ENCODE measurements around the gene TBCD. TPM values are rescaled to one million over a fixed set of nuclear protein-coding genes. Genes with fewer than 3 reads are reported as not detected.

TBCD gene
- total RNA-seq, 2 donors from 2014 or later: 64.0 to 123 TPM

- H3K36me3 ChIP-seq: peaks cover 0 to 7% of the 10 kb centered on the region in 2 donors
- H3K27me3 ChIP-seq (replicated peaks; ENCODE audit: insufficient read depth): no peaks in the 10 kb centered on the region
- intact Hi-C loops (cut with DNase I): no loop called here
- TF ChIP-seq CTCF (IDR thresholded peaks at IDR 0.05) (no peak), POLR2A (IDR thresholded peaks at IDR 0.05) (no peak), POLR2AphosphoS5 (IDR thresholded peaks at IDR 0.05) (no peak)
- peaks cover 4% of the 10 kb centered on the region for H3K4me1 ChIP-seq (replicated peaks)
- H3K9me3 ChIP-seq: no peaks in the 10 kb centered on the region
- no peak overlapping the region for H3K27ac ChIP-seq
- WGBS: 89% methylated on average over 11 of the region's 11 CpGs
- H3K4me3 ChIP-seq: no peak overlapping the region
- no peak for DNase-seq (ENCODE audit: low spot score)
These were observed 117.7 kb downstream of the TBCD start for GRCh38 chr17:82869536-82869935.

DNA sequence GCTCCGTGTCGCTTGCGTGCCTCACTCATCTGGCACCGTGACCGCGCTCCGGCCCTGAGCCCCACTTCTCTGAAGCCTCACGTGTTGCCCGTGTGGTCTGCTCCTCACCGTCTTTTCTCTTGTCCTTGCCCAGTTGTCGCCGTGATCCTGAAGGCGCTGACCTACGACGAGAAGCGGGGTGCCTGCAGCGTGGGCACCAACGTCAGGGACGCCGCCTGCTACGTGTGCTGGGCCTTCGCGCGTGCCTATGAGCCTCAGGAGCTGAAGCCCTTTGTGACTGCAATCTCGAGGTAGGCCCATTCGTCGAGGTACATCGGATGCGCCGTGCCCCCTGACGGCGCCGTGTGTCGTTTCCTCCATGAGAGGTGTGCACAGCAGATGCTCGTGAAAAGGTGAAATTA, 118.2 kb downstream of the TBCD start:
- no peak for DNase-seq (ENCODE audit: low spot score)
- peaks cover 7% of the 10 kb centered on the region for H3K4me1 ChIP-seq (replicated peaks)
- H3K4me3 ChIP-seq: no peak overlapping the region
- intact Hi-C loops (cut with DNase I): loop anchor here (5.0 kb wide), 1 partner anchor 63 kb away; no protein-coding TSS in a partner anchor
- 97% methylated on average over 35 of the region's 35 CpGs for WGBS
- no peak overlapping the region for H3K27ac ChIP-seq
- no peaks in the 10 kb centered on the region for H3K9me3 ChIP-seq
- TF ChIP-seq POLR2A (IDR thresholded peaks at IDR 0.05) (no peak), POLR2AphosphoS5 (IDR thresholded peaks at IDR 0.05) (no peak), CTCF (IDR thresholded peaks at IDR 0.05) (no peak)
- H3K36me3 ChIP-seq: peaks cover 0 to 7% of the 10 kb centered on the region in 2 donors
- no peaks in the 10 kb centered on the region for H3K27me3 ChIP-seq (replicated peaks; ENCODE audit: insufficient read depth)

- Histone ChIP-seq H3K27me3 (replicated peaks; ENCODE audit: insufficient read depth) (no peaks in the 10 kb centered on the region), H3K4me3 (no peak overlapping the region), H3K9me3 (no peaks in the 10 kb centered on the region), H3K4me1 (replicated peaks) (peaks cover 7% of the 10 kb centered on the region), H3K27ac (no peak overlapping the region), H3K36me3 (peaks cover 0 to 7% of the 10 kb centered on the region in 2 donors)
- no peak for DNase-seq (ENCODE audit: low spot score)
- TF ChIP-seq POLR2AphosphoS5 (IDR thresholded peaks at IDR 0.05) (no peak), CTCF (IDR thresholded peaks at IDR 0.05) (no peak)
- WGBS: 98% methylated on average over 14 of the region's 14 CpGs
- intact Hi-C loops (cut with DNase I): loop anchor here (5.0 kb wide), 1 partner anchor 63 kb away; no protein-coding TSS in a partner anchor
These were observed 118.7 kb downstream of the TBCD start for GRCh38 chr17:82870541-82870940.

- intact Hi-C loops (cut with DNase I): loop anchor here (5.0 kb wide), 1 partner anchor 64 kb away; no protein-coding TSS in a partner anchor
- no peak for TF ChIP-seq CTCF (IDR thresholded peaks at IDR 0.05)
- no peak for TF ChIP-seq POLR2AphosphoS5 (IDR thresholded peaks at IDR 0.05)
- no peak for TF ChIP-seq POLR2A (IDR thresholded peaks at IDR 0.05)
- H3K36me3 ChIP-seq: peaks cover 0 to 7% of the 10 kb centered on the region in 2 donors
- H3K4me3 ChIP-seq: no peak overlapping the region
- 88% methylated on average over 31 of the region's 31 CpGs for WGBS
- no peaks in the 10 kb centered on the region for H3K9me3 ChIP-seq
- DNase-seq (ENCODE audit: low spot score): no peak
- H3K4me1 ChIP-seq (replicated peaks): peaks cover 7% of the 10 kb centered on the region
- no peaks in the 10 kb centered on the region for H3K27me3 ChIP-seq (replicated peaks; ENCODE audit: insufficient read depth)
- H3K27ac ChIP-seq: no peak overlapping the region
These were observed 119.4 kb downstream of the TBCD start for GRCh38 chr17:82871056-82871775.
